Ectodermal cell (in vitro differentiated cells): ENCODE data around the gene YES1. TPM values are rescaled to one million over a fixed set of nuclear protein-coding genes. Genes with fewer than 3 reads are reported as not detected.
A peak's percentile ranks its signal among the peaks of the same experiment; 100 is the strongest.

Experiments used
- H3K27ac ChIP-seq: 2 replicates; pipeline ENCODE4 v1.7.0; 2013; ENCODE audit warnings: mild to moderate bottlenecking, low read depth, low read length; ENCODE audit not compliant: insufficient read depth, poor library complexity, severe bottlenecking
- H3K27me3 ChIP-seq: 2 replicates; pipeline ENCODE4 v1.7.0; 2013; ENCODE audit warnings: mild to moderate bottlenecking, low read length; ENCODE audit not compliant: insufficient read depth, control insufficient read depth, poor library complexity, severe bottlenecking
- H3K36me3 ChIP-seq: one replicate; pipeline ENCODE4 v1.7.0; 2013; ENCODE audit warnings: low read length; ENCODE audit not compliant: control insufficient read depth, insufficient read depth
- H3K4me1 ChIP-seq: one replicate; pipeline ENCODE4 v1.7.0; 2013; ENCODE audit warnings: low read length; ENCODE audit not compliant: control insufficient read depth, insufficient read depth
- H3K4me3 ChIP-seq: 2 replicates; pipeline ENCODE4 v1.7.0; 2013; ENCODE audit warnings: low read depth, low read length, control low read depth; ENCODE audit not compliant: insufficient read depth
- H3K9me3 ChIP-seq: 2 replicates; pipeline ENCODE4 v1.7.0; 2013; ENCODE audit warnings: mild to moderate bottlenecking, low read length, moderate library complexity; ENCODE audit not compliant: control insufficient read depth
- WGBS, 2 experiments: methylation state at CpG; one replicate each; pipeline ENCODE4 v1.1.7; 2013; ENCODE audit warnings: missing lambda C conversion rate in 2 of 2; 5-methylcytosine and 5-hydroxymethylcytosine counted together
- polyA plus RNA-seq, 4 experiments: library from polyadenylated mRNA; stranded (reverse); fragments of 50-300 nt; gene quantifications; one replicate each; pipeline ENCODE4 v1.2.3, GENCODE V29; 2013

YES1 gene
- polyA plus RNA-seq (2013, experiment 1 of 4) = 85.1 TPM
- 80.8 TPM for polyA plus RNA-seq (2013, experiment 2 of 4)
- polyA plus RNA-seq (2013, experiment 3 of 4) = 58.3 TPM
- polyA plus RNA-seq (2013, experiment 4 of 4) = 68.3 TPM

DNA sequence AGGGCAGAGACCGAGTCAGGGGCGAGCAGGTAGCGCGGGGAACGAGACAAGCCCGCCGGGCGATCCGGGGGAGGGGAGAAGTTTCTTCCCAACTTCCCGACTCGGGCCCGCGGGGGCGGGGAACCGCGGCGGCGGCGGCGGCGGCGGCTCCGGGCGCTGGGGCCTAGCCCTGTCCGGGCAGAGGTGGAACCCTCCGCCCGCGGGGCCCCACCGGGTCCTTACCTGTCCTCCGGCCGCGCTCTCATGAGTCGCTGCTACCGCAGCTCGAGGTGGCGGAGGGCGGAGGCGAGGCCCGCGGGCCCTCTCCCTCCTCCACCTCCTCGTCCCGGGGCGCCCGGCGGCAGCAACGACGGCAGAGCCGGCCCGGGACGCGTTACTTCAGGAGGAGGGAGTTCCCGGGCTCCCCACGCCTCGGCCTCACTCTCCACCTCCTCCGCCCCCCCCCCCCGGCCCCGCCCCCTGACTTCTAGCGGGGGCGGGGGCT lies at the start of gene YES1:
TSS of gene YES1 (minus strand) at position 351 of the 484 bp plus-strand sequence. CDS start 55,415 bp downstream, outside the sequence.
- no peaks in the 10 kb centered on the region for H3K9me3 ChIP-seq
- H3K27ac ChIP-seq = peak within 1 kb of the TSS; percentile 97
- peak within 1 kb of the TSS; percentile 98 for H3K4me3 ChIP-seq
- H3K36me3 ChIP-seq = no peaks in the 10 kb centered on the region
- WGBS, 2 experiments = 0% methylated on average over 59 of the region's 59 CpGs
- no peaks in the 10 kb centered on the region for H3K27me3 ChIP-seq
- H3K4me1 ChIP-seq = peaks cover 14% of the 10 kb centered on the region

DNA sequence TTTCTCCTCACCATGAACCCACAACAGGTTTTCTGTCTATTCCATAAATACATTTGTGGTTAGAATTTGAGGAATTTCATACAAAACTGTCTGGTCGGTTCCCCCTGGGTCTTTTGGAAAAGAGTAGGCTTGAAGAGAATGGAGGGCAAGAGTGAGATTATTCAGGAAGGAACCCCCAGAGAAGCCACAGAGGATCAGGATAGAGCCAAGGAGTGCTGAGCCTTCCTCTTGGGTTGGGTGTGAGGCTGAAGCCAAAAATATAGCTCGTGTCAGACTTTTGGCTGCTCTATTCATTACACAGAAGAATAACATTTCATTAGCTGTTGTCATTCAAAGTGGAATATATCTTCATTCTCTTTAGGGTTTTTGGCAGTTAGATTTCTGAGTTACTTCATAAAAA lies 45.9 kb upstream of the YES1 start:
- H3K4me1 ChIP-seq = no peaks in the 10 kb centered on the region
- no peak overlapping the region for H3K27ac ChIP-seq
- no peaks in the 10 kb centered on the region for H3K9me3 ChIP-seq
- 96 to 98% methylated on average over 2 of the region's 2 CpGs for WGBS, 2 experiments
- no peaks in the 10 kb centered on the region for H3K27me3 ChIP-seq
- H3K36me3 ChIP-seq = no peaks in the 10 kb centered on the region
- no peak overlapping the region for H3K4me3 ChIP-seq

GRCh38 chr18:853471-853870 lies 41.4 kb upstream of the YES1 start:
- Histone ChIP-seq H3K4me1 (no peaks in the 10 kb centered on the region), H3K4me3 (no peak overlapping the region), H3K27ac (no peak overlapping the region), H3K27me3 (no peaks in the 10 kb centered on the region), H3K36me3 (no peaks in the 10 kb centered on the region), H3K9me3 (no peaks in the 10 kb centered on the region)
- 94 to 95% methylated on average over 5 of the region's 5 CpGs for WGBS, 2 experiments

GRCh38 chr18:850960-851359 lies 38.9 kb upstream of the YES1 start:
- Histone ChIP-seq H3K4me3 (no peak overlapping the region), H3K4me1 (no peaks in the 10 kb centered on the region), H3K27me3 (no peaks in the 10 kb centered on the region), H3K9me3 (no peaks in the 10 kb centered on the region), H3K36me3 (no peaks in the 10 kb centered on the region), H3K27ac (no peak overlapping the region)
- whole genome bisulfite sequencing, 2 experiments = 82 to 93% methylated on average over 4 of the region's 4 CpGs

DNA sequence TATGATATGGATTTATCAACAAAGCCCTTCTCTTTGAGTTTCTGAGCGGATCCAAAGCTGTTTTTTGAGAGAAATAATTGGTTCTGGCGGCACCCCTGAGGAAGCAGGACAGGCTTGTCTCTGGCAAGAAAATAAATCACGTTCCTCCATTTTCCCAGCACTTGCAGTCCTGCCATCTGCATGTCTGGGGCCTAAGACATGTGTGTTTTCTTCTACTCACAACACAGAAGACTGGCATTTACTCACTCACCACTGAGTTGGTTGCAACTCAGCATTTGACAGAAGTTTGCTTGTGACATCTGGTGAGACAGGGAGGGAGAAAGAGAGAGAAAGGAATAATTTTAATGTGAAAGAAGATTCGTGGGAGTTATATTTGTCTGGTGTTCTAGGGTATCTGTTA lies 37.0 kb upstream of the YES1 start:
- H3K4me3 ChIP-seq = no peak overlapping the region
- H3K4me1 ChIP-seq = no peaks in the 10 kb centered on the region
- H3K27ac ChIP-seq = no peak overlapping the region
- no peaks in the 10 kb centered on the region for H3K27me3 ChIP-seq
- H3K36me3 ChIP-seq = no peaks in the 10 kb centered on the region
- H3K9me3 ChIP-seq = no peaks in the 10 kb centered on the region
- WGBS, 2 experiments = 92 to 97% methylated on average over 4 of the region's 4 CpGs

DNA sequence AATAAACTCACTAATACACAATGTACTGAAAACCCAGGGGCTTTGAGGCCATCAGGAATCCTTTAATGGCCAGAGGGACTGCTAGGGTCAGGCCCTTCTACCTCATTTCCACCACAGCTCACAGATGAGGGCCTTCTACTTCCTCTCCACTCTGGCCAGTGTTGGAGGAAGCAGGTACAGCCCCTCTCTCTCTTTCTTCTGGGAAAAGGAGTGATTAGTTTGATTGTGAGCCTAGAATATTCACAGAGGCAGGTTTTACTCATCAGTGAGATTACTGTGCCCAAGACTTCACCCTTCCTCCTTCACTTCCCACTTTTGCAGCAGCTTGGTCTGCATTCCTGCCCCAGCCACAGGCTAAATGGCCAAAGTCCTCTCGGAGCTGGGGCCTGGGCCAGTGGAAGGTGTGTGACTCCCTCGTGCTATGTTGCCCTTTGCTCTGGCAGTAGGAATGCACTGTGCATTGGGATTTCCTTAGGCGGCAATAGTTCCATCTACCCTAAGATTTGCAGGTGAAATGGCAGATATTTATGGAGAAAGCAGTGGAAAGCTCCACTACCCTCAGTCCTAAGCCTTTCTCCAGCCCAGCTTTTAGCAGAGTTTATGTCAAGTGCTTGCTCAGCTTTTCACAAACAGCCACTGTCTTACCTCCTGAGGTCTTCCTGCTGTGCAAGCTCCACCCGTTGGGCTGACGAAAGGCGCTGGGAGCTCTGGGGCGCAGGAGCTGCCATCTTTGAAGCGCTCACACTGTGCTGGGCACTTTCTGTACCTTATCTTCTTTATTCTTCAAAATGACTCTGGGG lies 36.2 kb upstream of the YES1 start:
- H3K9me3 ChIP-seq = no peaks in the 10 kb centered on the region
- H3K27ac ChIP-seq = no peak overlapping the region
- H3K4me3 ChIP-seq = no peak overlapping the region
- WGBS, 2 experiments = 84% methylated on average over 8 of the region's 8 CpGs
- no peaks in the 10 kb centered on the region for H3K36me3 ChIP-seq
- no peaks in the 10 kb centered on the region for H3K4me1 ChIP-seq
- H3K27me3 ChIP-seq = no peaks in the 10 kb centered on the region

- Histone ChIP-seq H3K27me3 (no peaks in the 10 kb centered on the region), H3K4me1 (no peaks in the 10 kb centered on the region), H3K9me3 (no peaks in the 10 kb centered on the region), H3K4me3 (no peak overlapping the region), H3K36me3 (no peaks in the 10 kb centered on the region), H3K27ac (no peak overlapping the region)
- WGBS, 2 experiments = 77 to 91% methylated on average over 6 to 7 of the region's 9 CpGs
These were observed 33.2 kb upstream of the YES1 start for GRCh38 chr18:845152-845819.

GRCh38 chr18:841647-842370 lies 29.8 kb upstream of the YES1 start:
- Histone ChIP-seq H3K4me1 (no peaks in the 10 kb centered on the region), H3K27me3 (no peaks in the 10 kb centered on the region), H3K36me3 (no peaks in the 10 kb centered on the region), H3K9me3 (no peaks in the 10 kb centered on the region), H3K4me3 (no peak overlapping the region), H3K27ac (no peak overlapping the region)
- WGBS, 2 experiments = 77 to 85% methylated on average over 15 of the region's 15 CpGs

GRCh38 chr18:840516-840915 lies 28.5 kb upstream of the YES1 start:
- no peaks in the 10 kb centered on the region for H3K36me3 ChIP-seq
- no peaks in the 10 kb centered on the region for H3K9me3 ChIP-seq
- H3K27me3 ChIP-seq = no peaks in the 10 kb centered on the region
- 95 to 99% methylated on average over 1 to 2 of the region's 2 CpGs for WGBS, 2 experiments
- no peaks in the 10 kb centered on the region for H3K4me1 ChIP-seq
- H3K27ac ChIP-seq = no peak overlapping the region
- H3K4me3 ChIP-seq = no peak overlapping the region

DNA sequence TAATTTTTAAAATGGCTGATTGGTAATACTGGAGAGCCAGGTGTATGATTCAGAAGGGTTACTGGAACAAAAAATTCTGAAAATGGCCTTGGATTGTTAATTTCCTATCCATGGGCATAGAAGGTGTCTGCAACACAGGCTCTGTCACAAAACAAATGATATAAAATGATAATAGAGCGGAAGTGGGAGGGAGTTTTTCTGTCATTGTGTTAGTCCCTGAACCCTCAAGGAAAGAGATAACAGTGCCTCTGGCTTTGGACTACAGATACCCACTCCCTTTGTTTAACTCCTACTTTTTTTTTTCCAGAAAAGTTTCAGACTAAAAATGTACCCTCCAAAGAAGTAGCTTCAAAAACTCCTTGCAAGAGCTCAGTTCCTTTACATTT lies 28.0 kb upstream of the YES1 start:
- Histone ChIP-seq H3K27ac (no peak overlapping the region), H3K27me3 (no peaks in the 10 kb centered on the region), H3K36me3 (no peaks in the 10 kb centered on the region), H3K4me1 (no peaks in the 10 kb centered on the region), H3K9me3 (no peaks in the 10 kb centered on the region), H3K4me3 (no peak overlapping the region)
- WGBS, 2 experiments = 83% methylated on average over 1 of the region's 1 CpG
